B cell (primary cell): ENCODE measurements around the gene CAP2. TPM values are rescaled to one million over a fixed set of nuclear protein-coding genes. Genes with fewer than 3 reads are reported as not detected.

Source experiments
- ATAC-seq: fragments of 200-7000 bp; cut with Tn5 transposase; one replicate; pipeline ENCODE4 v1.10.0; 2021; ENCODE audit warnings: low read depth, mild to moderate bottlenecking, moderate number of reproducible peaks, moderate library complexity
- CTCF ChIA-PET: fragments of 350-600 bp; sonication (Branson Sonifier 250); formaldehyde crosslinking; loops from one replicate; lab custom pipeline; 2021; ENCODE audit warnings: antibody characterized with exemption, inconsistent platforms; lab: Charles Lee
- POLR2A ChIA-PET: fragments of 350-600 bp; sonication (Branson Sonifier 250); formaldehyde crosslinking; loops from one replicate; lab custom pipeline; 2021; ENCODE audit warnings: antibody characterized with exemption; lab: Charles Lee
- DNase-seq: peaks from one replicate; pipeline ENCODE4 v3.0.0; 2013
- H2AFZ ChIP-seq: 2 replicates; pipeline ENCODE4 v1.6.1; 2012; ENCODE audit warnings: mild to moderate bottlenecking, low read depth, low read length; ENCODE audit not compliant: insufficient read depth, poor library complexity, severe bottlenecking
- H3K27ac ChIP-seq, 2 donors: 1 replicate in 1 of 2; 2 replicates in 1 of 2; pipeline ENCODE4 v1.5.1; 2012 to 2013; ENCODE audit warnings: low read length in 2 of 2, mild to moderate bottlenecking in 2 of 2, moderate library complexity in 1 of 2
- H3K27me3 ChIP-seq, 4 experiments: fragments of 200-600 bp in 1 of 4; sonication (generic) in 1 of 4; replicated peaks in 1 of 4; 1 replicate in 2 of 4; 2 replicates in 2 of 4; pipeline versions ENCODE4 v1.6.1 to v1.7.0; 2013 to 2016; ENCODE audit warnings: low read length in 3 of 4, mild to moderate bottlenecking in 2 of 4, mixed read lengths in 1 of 4, moderate library complexity in 1 of 4; ENCODE audit not compliant: insufficient read depth in 4 of 4, control insufficient read depth in 3 of 4; ENCODE audit errors: control extremely low read depth in 1 of 4
- H3K36me3 ChIP-seq, 2 experiments: replicated peaks in 1 of 2; 1 replicate in 1 of 2; 2 replicates in 1 of 2; pipeline versions ENCODE4 v1.6.1 to v1.7.1; 2013; ENCODE audit warnings: low read length in 1 of 2; ENCODE audit not compliant: insufficient read depth in 2 of 2, control insufficient read depth in 1 of 2; ENCODE audit errors: control extremely low read depth in 1 of 2, extremely low read depth in 1 of 2
- H3K4me1 ChIP-seq, 2 donors: fragments of 200-600 bp in 1 of 2; sonication (generic) in 1 of 2; 1 replicate in 1 of 2; 2 replicates in 1 of 2; pipeline versions ENCODE4 v1.5.1 to v1.6.1; 2013 to 2017; ENCODE audit warnings: low read length in 2 of 2; ENCODE audit not compliant: control insufficient read depth in 2 of 2, insufficient read depth in 2 of 2
- H3K4me2 ChIP-seq: replicated peaks from 2 replicates; pipeline ENCODE3; 2012; ENCODE audit warnings: mild to moderate bottlenecking, low read depth, low read length; ENCODE audit not compliant: poor library complexity, severe bottlenecking
- H3K4me3 ChIP-seq, 5 experiments: fragments of 200-600 bp in 1 of 5; sonication (generic) in 1 of 5; 1 replicate in 3 of 5; 2 replicates in 2 of 5; pipeline versions ENCODE4 v1.5.1 to v1.7.0; 2011 to 2016; ENCODE audit warnings: low read length in 4 of 5, mild to moderate bottlenecking in 4 of 5, low read depth in 2 of 5, control low read depth in 1 of 5, moderate library complexity in 1 of 5; ENCODE audit not compliant: insufficient read depth in 1 of 5; ENCODE audit errors: control extremely low read depth in 1 of 5, extremely low read depth in 1 of 5
- H3K79me2 ChIP-seq: fragments of 200-600 bp; sonication (generic); one replicate; pipeline ENCODE4 v1.6.0; 2016; ENCODE audit warnings: low read length; ENCODE audit not compliant: control insufficient read depth, insufficient read depth
- H3K9ac ChIP-seq: fragments of 200-600 bp; sonication (generic); 2 replicates; pipeline ENCODE4 v1.6.1; 2017; ENCODE audit warnings: mild to moderate bottlenecking, low read length, moderate library complexity
- H3K9me3 ChIP-seq, 3 donors: one replicate each; pipeline versions ENCODE4 v1.6.1 to v1.7.1; 2013; ENCODE audit warnings: low read length in 2 of 3; ENCODE audit not compliant: control insufficient read depth in 2 of 3, insufficient read depth in 1 of 3; ENCODE audit errors: control extremely low read depth in 1 of 3
- H4K20me1 ChIP-seq: 2 replicates; pipeline ENCODE4 v1.6.0; 2012; ENCODE audit warnings: mild to moderate bottlenecking, low read length; ENCODE audit not compliant: insufficient read depth, control insufficient read depth, poor library complexity, severe bottlenecking
- H3K27ac Mint-ChIP-seq: one replicate; pipeline ENCODE4 v1.8.0; 2021; ENCODE audit warnings: mixed read lengths
- H3K27me3 Mint-ChIP-seq: one replicate; pipeline ENCODE4 v1.8.0; 2021; ENCODE audit warnings: mixed read lengths
- H3K4me1 Mint-ChIP-seq: one replicate; pipeline ENCODE4 v1.8.0; 2021; ENCODE audit warnings: mixed read lengths
- H3K4me3 Mint-ChIP-seq: one replicate; pipeline ENCODE4 v1.8.0; 2021; ENCODE audit warnings: mixed read lengths
- H3K9me3 Mint-ChIP-seq: one replicate; pipeline ENCODE4 v1.8.0; 2022; ENCODE audit warnings: mixed read lengths; ENCODE audit not compliant: insufficient read depth
- CTCF ChIP-seq: fragments of 200-600 bp; IDR thresholded peaks from one replicate; pipeline ENCODE4 v1.8.0; 2022; ENCODE audit warnings: antibody characterized with exemption, mild to moderate bottlenecking
- EZH2 ChIP-seq: IDR thresholded peaks from 2 replicates; pipeline ENCODE4 v1.6.1; 2012; ENCODE audit warnings: borderline replicate concordance, low read depth, mild to moderate bottlenecking, moderate library complexity, low read length; ENCODE audit not compliant: insufficient read depth, poor library complexity, severe bottlenecking
- WGBS: methylation state at CpG from one replicate; pipeline ENCODE4 v1.1.5; 2013; ENCODE audit warnings: missing lambda C conversion rate; ENCODE audit not compliant: insufficient coverage; 5-methylcytosine and 5-hydroxymethylcytosine counted together
- intact Hi-C: fragments of 100-400 bp; cut with micrococcal nuclease; formaldehyde crosslinking; loops from one replicate; pipeline ENCODE4 v1.10.0; 2022
- polyA plus RNA-seq: library from polyadenylated mRNA; depleted of rRNA; stranded (reverse); fragments of >200 nt; gene quantifications from 2 replicates; pipeline ENCODE4 v1.2.3, GENCODE V29; 2012
- total RNA-seq, 2 donors: library from RNA; stranded (reverse); fragments of 120-200 nt in 1 of 2; gene quantifications; 1 replicate in 1 of 2; 2 replicates in 1 of 2; pipeline versions ENCODE4 v1.2.3 to v1.2.4, GENCODE V29; 2013 to 2022

The CAP2 gene
- total and polyA plus RNA-seq, 2 donors (not counting 1 experiment from before 2014, with no cell fraction given): not detected

- DNase-seq: no peak
- Mint-ChIP-seq H3K4me1 (no peaks in the 10 kb centered on the region), H3K27me3 (no peaks in the 10 kb centered on the region), H3K4me3 (no peak overlapping the region), H3K9me3 (peaks cover 5% of the 10 kb centered on the region), H3K27ac (no peak overlapping the region)
- Histone ChIP-seq H2AFZ (no peak overlapping the region), H4K20me1 (no peaks in the 10 kb centered on the region), H3K4me1 (no peaks in the 10 kb centered on the region), H3K9me3 (peaks cover 1 to 10% (median 6%) of the 10 kb centered on the region in 3 donors), H3K36me3 (no peaks in the 10 kb centered on the region), H3K9ac (no peak overlapping the region), H3K27ac (no peak overlapping the region), H3K4me2 (no peak overlapping the region), H3K4me3 (no peak overlapping the region), H3K79me2 (no peaks in the 10 kb centered on the region), H3K27me3 (no peaks in the 10 kb centered on the region)
- ATAC-seq: no peak
- ChIA-PET POLR2A (no interaction called here), CTCF (no interaction called here)
- WGBS: no CpG with 5 or more reads among the region's 1 CpG
- intact Hi-C loops: no loop called here
- TF ChIP-seq CTCF (no peak), EZH2 (no peak)
Observed at GRCh38 chr6:17367868-17368267, 25.5 kb upstream of the CAP2 start.

GRCh38 chr6:17381424-17382147 is 11.8 kb upstream of the CAP2 start:
- Histone ChIP-seq H3K36me3 (no peaks in the 10 kb centered on the region), H3K9ac (no peak overlapping the region), H2AFZ (no peak overlapping the region), H3K4me3 (no peak overlapping the region), H3K79me2 (no peaks in the 10 kb centered on the region), H3K27me3 (no peaks in the 10 kb centered on the region), H3K4me1 (no peaks in the 10 kb centered on the region), H3K4me2 (no peak overlapping the region), H3K9me3 (peaks cover 0 to 4% (median 0%) of the 10 kb centered on the region in 3 donors), H4K20me1 (no peaks in the 10 kb centered on the region), H3K27ac (no peak overlapping the region)
- ATAC-seq: no peak
- Mint-ChIP-seq H3K4me1 (no peaks in the 10 kb centered on the region), H3K9me3 (no peaks in the 10 kb centered on the region), H3K4me3 (no peak overlapping the region), H3K27ac (no peak overlapping the region), H3K27me3 (peaks cover 6% of the 10 kb centered on the region)
- no peak for DNase-seq
- POLR2A ChIA-PET: no interaction called here
- CTCF ChIA-PET: no interaction called here
- WGBS: 83% methylated on average over 2 of the region's 7 CpGs
- TF ChIP-seq EZH2: no peak
- no peak for TF ChIP-seq CTCF
- intact Hi-C loops: no loop called here
